ENCODE results near the gene TMC2. TPM values are rescaled to one million over a fixed set of nuclear protein-coding genes. Genes with fewer than 3 reads are reported as not detected.

Gene TMC2
- polyA plus RNA-seq, 1 experiment, result not detected

DNA sequence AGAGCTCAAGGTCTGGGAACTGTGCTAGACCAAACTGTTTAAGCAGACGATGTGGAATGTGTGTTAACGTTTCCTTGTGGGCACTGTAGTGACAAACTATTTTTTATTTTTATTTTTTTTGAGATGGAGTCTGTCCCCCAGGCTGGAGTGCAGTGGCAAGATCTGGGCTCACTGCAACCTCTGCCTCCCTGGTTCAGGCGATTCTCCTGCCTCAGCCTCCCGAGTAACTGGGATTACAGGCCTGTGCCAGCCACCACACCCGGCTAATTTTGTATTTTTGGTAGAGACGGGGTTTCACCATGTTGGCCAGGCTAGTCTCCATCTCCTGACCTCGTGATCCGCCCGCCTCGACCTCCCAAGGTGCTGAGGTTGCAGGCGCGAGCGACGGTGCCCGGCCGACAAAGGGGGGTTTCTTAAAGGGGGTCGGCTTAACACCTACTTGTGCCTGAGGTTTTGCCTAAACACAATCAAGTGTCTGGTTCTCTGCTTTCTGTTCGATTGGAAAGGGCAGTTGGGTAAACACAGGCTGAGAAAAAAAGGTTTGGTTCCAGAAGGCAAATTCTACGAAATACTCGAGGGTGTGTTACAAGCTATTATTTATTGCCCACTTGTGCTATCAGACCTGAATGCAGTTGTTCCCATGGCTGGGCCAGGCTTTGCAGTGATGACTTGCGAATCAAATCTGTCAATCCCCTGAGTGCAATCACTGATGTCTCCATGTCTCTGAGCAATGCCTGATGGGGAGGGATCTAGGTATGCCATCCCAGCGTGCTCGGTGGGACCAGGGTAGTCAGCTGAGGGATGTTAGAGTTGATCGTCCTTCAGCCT, 117.4 kb downstream of the TMC2 start:
- DNase-seq (ENCODE audit: low read depth, low spot score), result no peak
- Histone ChIP-seq H3K9me3 (ENCODE audit: control insufficient read depth, insufficient read depth, low read length) (no peaks in the 10 kb centered on the region), H3K4me3 (ENCODE audit: low read depth, low read length) (peak overlapping the region; percentile 99), H3K27ac (ENCODE audit: low read depth, low read length) (no peak overlapping the region), H3K27me3 (ENCODE audit: control insufficient read depth, insufficient read depth, low read length) (no peaks in the 10 kb centered on the region)
- TF ChIP-seq, protein P1, sequence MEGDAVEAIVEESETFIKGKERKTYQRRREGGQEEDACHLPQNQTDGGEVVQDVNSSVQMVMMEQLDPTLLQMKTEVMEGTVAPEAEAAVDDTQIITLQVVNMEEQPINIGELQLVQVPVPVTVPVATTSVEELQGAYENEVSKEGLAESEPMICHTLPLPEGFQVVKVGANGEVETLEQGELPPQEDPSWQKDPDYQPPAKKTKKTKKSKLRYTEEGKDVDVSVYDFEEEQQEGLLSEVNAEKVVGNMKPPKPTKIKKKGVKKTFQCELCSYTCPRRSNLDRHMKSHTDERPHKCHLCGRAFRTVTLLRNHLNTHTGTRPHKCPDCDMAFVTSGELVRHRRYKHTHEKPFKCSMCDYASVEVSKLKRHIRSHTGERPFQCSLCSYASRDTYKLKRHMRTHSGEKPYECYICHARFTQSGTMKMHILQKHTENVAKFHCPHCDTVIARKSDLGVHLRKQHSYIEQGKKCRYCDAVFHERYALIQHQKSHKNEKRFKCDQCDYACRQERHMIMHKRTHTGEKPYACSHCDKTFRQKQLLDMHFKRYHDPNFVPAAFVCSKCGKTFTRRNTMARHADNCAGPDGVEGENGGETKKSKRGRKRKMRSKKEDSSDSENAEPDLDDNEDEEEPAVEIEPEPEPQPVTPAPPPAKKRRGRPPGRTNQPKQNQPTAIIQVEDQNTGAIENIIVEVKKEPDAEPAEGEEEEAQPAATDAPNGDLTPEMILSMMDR (IDR thresholded peaks at IDR 0.05; ENCODE audit: low read depth, low read length), result no peak
- POLR2A ChIA-PET, result interaction anchor here (2.3 to 3.7 kb wide), 2 partner anchors 9 to 183 kb away, joined by 21 to 30 read pairs; partner anchors contain the start of genes IDH3B and SNRPB
- CTCF ChIA-PET, result interaction anchor here (1.0 kb wide), 1 partner anchor 90 kb away, joined by 3 read pairs; no protein-coding TSS in a partner anchor

GRCh38 chr20:2654384-2654822, 118.0 kb downstream of the TMC2 start:
- Histone ChIP-seq H3K27ac (ENCODE audit: low read depth, low read length) (no peak overlapping the region), H3K27me3 (ENCODE audit: control insufficient read depth, insufficient read depth, low read length) (no peaks in the 10 kb centered on the region), H3K9me3 (ENCODE audit: control insufficient read depth, insufficient read depth, low read length) (no peaks in the 10 kb centered on the region), H3K4me3 (ENCODE audit: low read depth, low read length) (peak overlapping the region; percentile 99)
- ChIA-PET CTCF (no interaction called here), POLR2A (no interaction called here)
- TF ChIP-seq, protein P1 (IDR thresholded peaks at IDR 0.05; ENCODE audit: low read depth, low read length), result no peak
- no peak for DNase-seq (ENCODE audit: low read depth, low spot score)

GRCh38 chr20:2654831-2655230, 118.5 kb downstream of the TMC2 start:
- ChIA-PET POLR2A (no interaction called here), CTCF (no interaction called here)
- TF ChIP-seq, protein P1 (IDR thresholded peaks at IDR 0.05; ENCODE audit: low read depth, low read length), result no peak
- DNase-seq (ENCODE audit: low read depth, low spot score), result no peak
- Histone ChIP-seq H3K27me3 (ENCODE audit: control insufficient read depth, insufficient read depth, low read length) (no peaks in the 10 kb centered on the region), H3K4me3 (ENCODE audit: low read depth, low read length) (no peak overlapping the region), H3K27ac (ENCODE audit: low read depth, low read length) (no peak overlapping the region), H3K9me3 (ENCODE audit: control insufficient read depth, insufficient read depth, low read length) (no peaks in the 10 kb centered on the region)

DNA sequence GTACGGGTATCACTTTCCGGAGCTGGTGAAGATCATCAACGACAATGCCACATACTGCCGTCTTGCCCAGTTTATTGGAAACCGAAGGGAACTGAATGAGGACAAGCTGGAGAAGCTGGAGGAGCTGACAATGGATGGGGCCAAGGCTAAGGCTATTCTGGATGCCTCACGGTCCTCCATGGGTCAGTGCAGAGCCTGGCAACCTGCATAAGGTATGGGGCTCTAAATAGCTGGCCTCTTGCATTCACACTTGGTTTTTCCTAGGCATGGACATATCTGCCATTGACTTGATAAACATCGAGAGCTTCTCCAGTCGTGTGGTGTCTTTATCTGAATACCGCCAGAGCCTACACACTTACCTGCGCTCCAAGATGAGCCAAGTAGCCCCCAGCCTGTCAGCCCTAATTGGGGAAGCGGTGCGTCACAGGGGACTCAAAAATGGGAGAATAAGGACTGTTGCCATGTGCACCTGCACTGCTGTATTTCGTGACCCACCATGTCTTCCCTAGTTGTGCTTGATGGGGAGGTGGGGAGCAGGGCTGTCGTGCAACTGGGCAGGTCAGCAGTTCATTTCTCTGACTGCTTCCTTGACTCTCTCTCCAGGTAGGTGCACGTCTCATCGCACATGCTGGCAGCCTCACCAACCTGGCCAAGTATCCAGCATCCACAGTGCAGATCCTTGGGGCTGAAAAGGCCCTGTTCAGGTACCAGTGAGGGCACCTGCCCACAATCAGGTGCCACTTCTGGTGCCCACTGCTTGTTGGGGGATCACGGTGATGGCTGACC, 119.2 kb downstream of the TMC2 start:
- no peak for DNase-seq (ENCODE audit: low read depth, low spot score)
- CTCF ChIA-PET, result interaction anchor here (0.6 kb wide), 2 partner anchors 58 to 134 kb away, joined by 3 to 4 read pairs; no protein-coding TSS in a partner anchor
- TF ChIP-seq, protein P1 (IDR thresholded peaks at IDR 0.05; ENCODE audit: low read depth, low read length), result no peak
- POLR2A ChIA-PET, result no interaction called here
- H3K27me3 ChIP-seq (ENCODE audit: control insufficient read depth, insufficient read depth, low read length), result no peaks in the 10 kb centered on the region
- H3K27ac ChIP-seq (ENCODE audit: low read depth, low read length), result no peak overlapping the region
- H3K4me3 ChIP-seq (ENCODE audit: low read depth, low read length), result no peak overlapping the region
- no peaks in the 10 kb centered on the region for H3K9me3 ChIP-seq (ENCODE audit: control insufficient read depth, insufficient read depth, low read length)
